ENCODE measurements around the gene TNIP2.

Gene TNIP2

GRCh38 chr4:2796849-2797544, 40.9 kb upstream of the TNIP2 start:
- no peak for TF ChIP-seq CTCF (IDR thresholded peaks at IDR 0.05; ENCODE audit: low read length, missing control alignments)
- no peak for DNase-seq (ENCODE audit: low read depth)
- H3K4me3 ChIP-seq (replicated peaks; ENCODE audit: low read depth, low read length): no peak overlapping the region

GRCh38 chr4:2795893-2796848, 40.0 kb upstream of the TNIP2 start:
- DNase-seq (ENCODE audit: low read depth): no peak
- TF ChIP-seq CTCF (IDR thresholded peaks at IDR 0.05; ENCODE audit: low read length, missing control alignments): no peak
- no peak overlapping the region for H3K4me3 ChIP-seq (replicated peaks; ENCODE audit: low read depth, low read length)

- H3K4me3 ChIP-seq (replicated peaks; ENCODE audit: low read depth, low read length): no peak overlapping the region
- no peak for TF ChIP-seq CTCF (IDR thresholded peaks at IDR 0.05; ENCODE audit: low read length, missing control alignments)
- DNase-seq (ENCODE audit: low read depth): no peak
These were observed 39.3 kb upstream of the TNIP2 start for GRCh38 chr4:2795300-2795892.

- peak; percentile 86 for DNase-seq (ENCODE audit: low read depth)
- peak overlapping the region; percentile 65 for H3K4me3 ChIP-seq (replicated peaks; ENCODE audit: low read depth, low read length)
- TF ChIP-seq CTCF (IDR thresholded peaks at IDR 0.05; ENCODE audit: low read length, missing control alignments): no peak
These were observed 38.6 kb upstream of the TNIP2 start for GRCh38 chr4:2794486-2795299.

GRCh38 chr4:2793586-2794485, 37.7 kb upstream of the TNIP2 start:
- DNase-seq (ENCODE audit: low read depth): peak; percentile 57
- H3K4me3 ChIP-seq (replicated peaks; ENCODE audit: low read depth, low read length): peak overlapping the region; percentile 65
- no peak for TF ChIP-seq CTCF (IDR thresholded peaks at IDR 0.05; ENCODE audit: low read length, missing control alignments)

All from fibroblast of pulmonary artery (primary cell).